Measurements from ENCODE around the gene SMIM24. TPM values are rescaled to one million over a fixed set of nuclear protein-coding genes. Genes with fewer than 3 reads are reported as not detected.

The SMIM24 gene
- total and polyA plus RNA-seq, 9 of the 15 experiments (the other 6 are each of a cell fraction or from before 2014, with no cell fraction given) = 0.45 to 12.3 (median 1.4) TPM; not detected in 1

DNA sequence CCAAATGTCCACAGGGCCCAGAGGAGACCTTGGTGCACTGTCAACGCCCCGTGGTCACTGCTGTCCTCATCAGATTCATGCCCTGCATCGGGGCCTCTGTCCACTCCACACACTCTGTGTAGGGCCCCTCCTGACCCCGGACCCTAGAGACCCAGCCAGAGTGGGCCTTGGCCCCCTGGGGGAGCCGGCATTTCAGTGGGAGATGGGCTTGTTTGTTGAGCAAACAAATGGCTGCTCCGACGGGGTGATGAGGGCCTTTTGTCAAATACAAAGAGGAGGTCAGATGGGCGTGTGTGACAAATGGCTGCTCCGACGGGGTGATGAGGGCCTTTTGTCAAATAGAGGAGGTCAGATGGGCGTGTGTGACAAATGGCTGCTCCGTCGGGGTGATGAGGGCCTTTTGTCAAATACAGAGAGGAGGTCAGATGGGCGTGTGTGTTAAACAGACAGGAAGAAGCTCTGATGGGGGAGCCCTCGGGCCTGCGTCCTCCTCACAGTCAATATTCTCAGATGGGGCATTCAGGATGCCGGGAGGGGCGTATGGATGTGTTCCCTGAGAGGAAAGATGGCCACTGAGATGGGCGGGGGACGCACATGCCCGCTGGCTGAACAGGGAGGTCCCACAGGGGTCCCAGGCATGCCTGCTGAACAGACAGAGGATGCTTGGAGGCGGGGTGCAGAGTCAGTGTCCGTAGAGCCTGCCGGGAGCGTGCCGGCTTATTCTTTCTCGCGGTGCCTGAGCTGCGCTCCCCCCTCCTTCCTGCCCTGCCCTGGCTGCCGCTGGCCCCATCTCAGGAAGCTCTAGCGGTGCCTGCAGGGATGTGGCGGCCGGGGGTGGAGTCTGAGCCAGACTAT lies 36.3 kb downstream of the SMIM24 start:
- Histone ChIP-seq H3K9ac (ENCODE audit: insufficient read depth in 1 of 2, low read depth in 2 of 2, low read length in 2 of 2) (no peak overlapping the region), H3K9me1 (ENCODE audit: control insufficient read depth, insufficient read depth, low read length) (no peaks in the 10 kb centered on the region), H3K36me3 (ENCODE audit: control insufficient read depth, insufficient read depth, low read length) (peaks cover 84% of the 10 kb centered on the region; the same call in 2 of the 3 replicates), H3K9me3 (replicated peaks; ENCODE audit: control insufficient read depth, insufficient read depth, low read depth, low read length) (no peaks in the 10 kb centered on the region), H3K27ac (ENCODE audit: extremely low read depth, low read depth, low read length) (no peak overlapping the region), H4K20me1 (replicated peaks; ENCODE audit: control insufficient read depth, insufficient read depth, low read length) (peaks cover 5% of the 10 kb centered on the region), H2AFZ (ENCODE audit: low read depth, low read length) (no peak overlapping the region), H3K4me3 (no peak overlapping the region), H3K79me2 (ENCODE audit: control insufficient read depth, insufficient read depth, low read length) (peaks cover 31% of the 10 kb centered on the region), H3K4me2 (ENCODE audit: insufficient read depth, low read length) (no peak overlapping the region), H3K27me3 (ENCODE audit: control insufficient read depth in 2 of 2, insufficient read depth in 2 of 2, low read length in 2 of 2) (no peaks in the 10 kb centered on the region), H3K4me1 (replicated peaks in 1 of 2; ENCODE audit: control insufficient read depth in 2 of 2, insufficient read depth in 2 of 2, low read length in 2 of 2) (peaks cover 0 to 26% of the 10 kb centered on the region in 2 experiments; a peak in 2 of 5 replicates)
- TF ChIP-seq, protein P1, sequence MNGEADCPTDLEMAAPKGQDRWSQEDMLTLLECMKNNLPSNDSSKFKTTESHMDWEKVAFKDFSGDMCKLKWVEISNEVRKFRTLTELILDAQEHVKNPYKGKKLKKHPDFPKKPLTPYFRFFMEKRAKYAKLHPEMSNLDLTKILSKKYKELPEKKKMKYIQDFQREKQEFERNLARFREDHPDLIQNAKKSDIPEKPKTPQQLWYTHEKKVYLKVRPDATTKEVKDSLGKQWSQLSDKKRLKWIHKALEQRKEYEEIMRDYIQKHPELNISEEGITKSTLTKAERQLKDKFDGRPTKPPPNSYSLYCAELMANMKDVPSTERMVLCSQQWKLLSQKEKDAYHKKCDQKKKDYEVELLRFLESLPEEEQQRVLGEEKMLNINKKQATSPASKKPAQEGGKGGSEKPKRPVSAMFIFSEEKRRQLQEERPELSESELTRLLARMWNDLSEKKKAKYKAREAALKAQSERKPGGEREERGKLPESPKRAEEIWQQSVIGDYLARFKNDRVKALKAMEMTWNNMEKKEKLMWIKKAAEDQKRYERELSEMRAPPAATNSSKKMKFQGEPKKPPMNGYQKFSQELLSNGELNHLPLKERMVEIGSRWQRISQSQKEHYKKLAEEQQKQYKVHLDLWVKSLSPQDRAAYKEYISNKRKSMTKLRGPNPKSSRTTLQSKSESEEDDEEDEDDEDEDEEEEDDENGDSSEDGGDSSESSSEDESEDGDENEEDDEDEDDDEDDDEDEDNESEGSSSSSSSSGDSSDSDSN (IDR thresholded peaks at IDR 0.05; ENCODE audit: borderline replicate concordance in 1 of 2, low read depth in 2 of 2, low read length in 2 of 2) = no peak
- TF ChIP-seq, protein P2, sequence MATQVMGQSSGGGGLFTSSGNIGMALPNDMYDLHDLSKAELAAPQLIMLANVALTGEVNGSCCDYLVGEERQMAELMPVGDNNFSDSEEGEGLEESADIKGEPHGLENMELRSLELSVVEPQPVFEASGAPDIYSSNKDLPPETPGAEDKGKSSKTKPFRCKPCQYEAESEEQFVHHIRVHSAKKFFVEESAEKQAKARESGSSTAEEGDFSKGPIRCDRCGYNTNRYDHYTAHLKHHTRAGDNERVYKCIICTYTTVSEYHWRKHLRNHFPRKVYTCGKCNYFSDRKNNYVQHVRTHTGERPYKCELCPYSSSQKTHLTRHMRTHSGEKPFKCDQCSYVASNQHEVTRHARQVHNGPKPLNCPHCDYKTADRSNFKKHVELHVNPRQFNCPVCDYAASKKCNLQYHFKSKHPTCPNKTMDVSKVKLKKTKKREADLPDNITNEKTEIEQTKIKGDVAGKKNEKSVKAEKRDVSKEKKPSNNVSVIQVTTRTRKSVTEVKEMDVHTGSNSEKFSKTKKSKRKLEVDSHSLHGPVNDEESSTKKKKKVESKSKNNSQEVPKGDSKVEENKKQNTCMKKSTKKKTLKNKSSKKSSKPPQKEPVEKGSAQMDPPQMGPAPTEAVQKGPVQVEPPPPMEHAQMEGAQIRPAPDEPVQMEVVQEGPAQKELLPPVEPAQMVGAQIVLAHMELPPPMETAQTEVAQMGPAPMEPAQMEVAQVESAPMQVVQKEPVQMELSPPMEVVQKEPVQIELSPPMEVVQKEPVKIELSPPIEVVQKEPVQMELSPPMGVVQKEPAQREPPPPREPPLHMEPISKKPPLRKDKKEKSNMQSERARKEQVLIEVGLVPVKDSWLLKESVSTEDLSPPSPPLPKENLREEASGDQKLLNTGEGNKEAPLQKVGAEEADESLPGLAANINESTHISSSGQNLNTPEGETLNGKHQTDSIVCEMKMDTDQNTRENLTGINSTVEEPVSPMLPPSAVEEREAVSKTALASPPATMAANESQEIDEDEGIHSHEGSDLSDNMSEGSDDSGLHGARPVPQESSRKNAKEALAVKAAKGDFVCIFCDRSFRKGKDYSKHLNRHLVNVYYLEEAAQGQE (IDR thresholded peaks at IDR 0.05; ENCODE audit: borderline replicate concordance) = no peak
- TF ChIP-seq, protein P2 (CRISPR knock-in tag; IDR thresholded peaks at IDR 0.05; ENCODE audit: low read depth) = no peak
- TF ChIP-seq, protein P3, sequence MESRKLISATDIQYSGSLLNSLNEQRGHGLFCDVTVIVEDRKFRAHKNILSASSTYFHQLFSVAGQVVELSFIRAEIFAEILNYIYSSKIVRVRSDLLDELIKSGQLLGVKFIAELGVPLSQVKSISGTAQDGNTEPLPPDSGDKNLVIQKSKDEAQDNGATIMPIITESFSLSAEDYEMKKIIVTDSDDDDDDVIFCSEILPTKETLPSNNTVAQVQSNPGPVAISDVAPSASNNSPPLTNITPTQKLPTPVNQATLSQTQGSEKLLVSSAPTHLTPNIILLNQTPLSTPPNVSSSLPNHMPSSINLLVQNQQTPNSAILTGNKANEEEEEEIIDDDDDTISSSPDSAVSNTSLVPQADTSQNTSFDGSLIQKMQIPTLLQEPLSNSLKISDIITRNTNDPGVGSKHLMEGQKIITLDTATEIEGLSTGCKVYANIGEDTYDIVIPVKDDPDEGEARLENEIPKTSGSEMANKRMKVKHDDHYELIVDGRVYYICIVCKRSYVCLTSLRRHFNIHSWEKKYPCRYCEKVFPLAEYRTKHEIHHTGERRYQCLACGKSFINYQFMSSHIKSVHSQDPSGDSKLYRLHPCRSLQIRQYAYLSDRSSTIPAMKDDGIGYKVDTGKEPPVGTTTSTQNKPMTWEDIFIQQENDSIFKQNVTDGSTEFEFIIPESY (CRISPR knock-in tag; IDR thresholded peaks at IDR 0.05) = peak; percentile 88
- TF ChIP-seq RBM39 (optimal IDR thresholded peaks at IDR 0.05; ENCODE audit: low read depth, low read length) (no peak), ZNF347 (CRISPR knock-in tag; IDR thresholded peaks at IDR 0.05; ENCODE audit: low read depth) (no peak)
- FAIRE-seq (no peak), DNase-seq (ENCODE audit: extremely low read depth in 1 of 4, low spot score in 3 of 4) (no peak), ATAC-seq (no peak)
- WGBS (ENCODE audit: insufficient coverage, low coverage, missing lambda C conversion rate) = 86% methylated on average over 27 of the region's 33 CpGs
- CTCF ChIA-PET (ENCODE audit: low intra/inter-chr PET ratio) = no interaction called here
- in situ Hi-C loops (cut with MboI) = no loop called here
- BruUV-seq (replicated peaks) = no TSS peak
- intact Hi-C loops (cut with micrococcal nuclease) = no loop called here
- POLR2A ChIA-PET = no interaction called here
